ENCODE data around the gene PCDH10.
"Not testable (repeated sequence)": the region's sequence is repeated elsewhere in the genome, so short reads cannot be mapped to it uniquely, and the experiment has no call there.

PCDH10 gene

GRCh38 chr4:133188433-133189146 is 39.5 kb downstream of the PCDH10 start:
- FAIRE-seq: no peak
- DNase-seq (ENCODE audit: extremely low spot score, insufficient read length, low read depth): no peak

DNA sequence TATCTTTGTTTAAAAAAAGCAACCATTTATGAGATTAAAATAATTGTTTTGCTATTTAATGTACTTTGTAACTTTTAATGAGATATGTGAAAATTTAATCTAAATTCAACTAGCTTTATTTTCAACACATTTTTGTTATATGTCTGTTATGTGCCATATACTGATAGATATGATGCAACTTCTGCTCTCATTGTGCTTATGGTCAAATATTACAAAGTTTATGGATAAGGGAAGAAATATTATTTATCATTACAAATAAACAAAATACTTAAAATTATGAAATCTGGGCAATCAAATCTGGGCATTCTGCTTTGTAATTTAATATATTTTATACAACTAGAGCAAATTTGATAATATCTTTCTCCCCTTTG is 40.0 kb downstream of the PCDH10 start:
- FAIRE-seq (no peak), DNase-seq (ENCODE audit: extremely low spot score, insufficient read length, low read depth) (no peak)

GRCh38 chr4:133190098-133190497 is 41.0 kb downstream of the PCDH10 start:
- DNase-seq (ENCODE audit: extremely low spot score, insufficient read length, low read depth) (no peak), FAIRE-seq (no peak)

- DNase-seq (ENCODE audit: extremely low spot score, insufficient read length, low read depth): no peak
- no peak for FAIRE-seq
These were observed 59.7 kb downstream of the PCDH10 start for GRCh38 chr4:133208694-133209285.

GRCh38 chr4:133233922-133234321 is 84.8 kb downstream of the PCDH10 start:
- DNase-seq (ENCODE audit: extremely low spot score, insufficient read length, low read depth) (no peak), FAIRE-seq (no peak)

DNA sequence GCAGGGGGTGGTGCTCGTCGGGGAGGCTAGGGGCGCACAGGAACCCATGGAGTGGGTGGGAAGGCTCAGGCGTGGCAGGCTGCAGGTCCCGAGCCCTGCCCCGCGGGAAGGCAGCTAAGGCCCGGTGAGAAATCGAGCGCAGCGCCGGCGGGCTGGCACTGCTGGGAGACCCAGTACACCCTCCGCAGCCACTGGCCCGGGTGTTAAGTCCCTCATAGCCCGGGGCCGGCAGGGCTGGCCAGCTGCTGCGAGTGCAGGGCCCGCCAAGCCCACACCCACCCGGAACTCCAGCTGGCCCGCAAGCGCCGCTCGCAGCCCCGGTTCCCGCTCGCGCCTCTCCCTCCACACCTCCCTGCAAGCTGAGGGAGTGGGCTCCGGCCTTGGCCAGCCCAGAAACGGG is 91.4 kb downstream of the PCDH10 start:
- not testable (repeated sequence) for DNase-seq (ENCODE audit: extremely low spot score, insufficient read length, low read depth); FAIRE-seq
